Mesenchymal stem cell (in vitro differentiated cells and primary cell): ENCODE measurements around the gene SLC7A10.

ENCODE experiments used
- DNase-seq: peaks from one replicate; pipeline ENCODE4 v3.0.0-alpha.2; 2013
- H2AFZ ChIP-seq: one replicate; pipeline ENCODE4 v1.6.1; 2013; ENCODE audit warnings: low read depth, mild to moderate bottlenecking, control low read depth, inconsistent platforms, low read length, moderate library complexity
- H2AK5ac ChIP-seq: 2 replicates; pipeline ENCODE4 v1.6.1; 2013; ENCODE audit warnings: low read length, moderate library complexity, mild to moderate bottlenecking, inconsistent platforms; ENCODE audit not compliant: severe bottlenecking
- H2BK120ac ChIP-seq: one replicate; pipeline ENCODE4 v1.6.1; 2013; ENCODE audit warnings: low read depth, mild to moderate bottlenecking, inconsistent platforms, low read length, moderate library complexity
- H2BK12ac ChIP-seq, 2 experiments: one replicate each; pipeline ENCODE4 v1.6.1; 2013; ENCODE audit warnings: inconsistent platforms in 2 of 2, low read length in 2 of 2, mild to moderate bottlenecking in 2 of 2, moderate library complexity in 2 of 2, control low read depth in 1 of 2
- H2BK15ac ChIP-seq: one replicate; pipeline ENCODE4 v1.6.1; 2013; ENCODE audit warnings: mild to moderate bottlenecking, low read depth, inconsistent platforms; ENCODE audit not compliant: poor library complexity, severe bottlenecking
- H2BK5ac ChIP-seq: 2 replicates; pipeline ENCODE4 v1.6.1; 2013; ENCODE audit warnings: low read depth, mild to moderate bottlenecking, low read length, control low read depth, inconsistent platforms; ENCODE audit not compliant: poor library complexity, severe bottlenecking
- H3K14ac ChIP-seq, 2 experiments: one replicate each; pipeline ENCODE4 v1.6.1; 2013; ENCODE audit warnings: inconsistent platforms in 2 of 2, low read length in 2 of 2, control low read depth in 1 of 2, mild to moderate bottlenecking in 1 of 2, moderate library complexity in 1 of 2
- H3K18ac ChIP-seq, 2 experiments: one replicate each; pipeline ENCODE4 v1.6.1; 2013; ENCODE audit warnings: inconsistent platforms in 2 of 2, low read length in 2 of 2, control low read depth in 1 of 2, low read depth in 1 of 2, mild to moderate bottlenecking in 1 of 2
- H3K23ac ChIP-seq, 2 experiments: one replicate each; pipeline ENCODE4 v1.6.1; 2013; ENCODE audit warnings: inconsistent platforms in 2 of 2, low read length in 2 of 2, mild to moderate bottlenecking in 2 of 2, moderate library complexity in 2 of 2, control low read depth in 1 of 2
- H3K27ac ChIP-seq: 2 replicates; pipeline ENCODE4 v1.5.1; 2013; ENCODE audit warnings: mild to moderate bottlenecking, moderate library complexity, low read length, control low read depth, inconsistent platforms; ENCODE audit not compliant: poor library complexity, severe bottlenecking
- H3K27me3 ChIP-seq, 2 experiments: 2 replicates each; pipeline versions ENCODE4 v1.6.1 to v1.7.0; 2013; ENCODE audit warnings: low read length in 2 of 2, mild to moderate bottlenecking in 2 of 2, moderate library complexity in 2 of 2, control low read depth in 1 of 2, inconsistent platforms in 1 of 2; ENCODE audit not compliant: control insufficient read depth in 1 of 2, insufficient read depth in 1 of 2
- H3K36me3 ChIP-seq, 2 experiments: 2 replicates each; pipeline versions ENCODE4 v1.6.1 to v1.7.0; 2013; ENCODE audit warnings: low read length in 2 of 2, control low read depth in 1 of 2, inconsistent platforms in 1 of 2, low read depth in 1 of 2, mild to moderate bottlenecking in 1 of 2; ENCODE audit not compliant: insufficient read depth in 2 of 2, control insufficient read depth in 1 of 2
- H3K4ac ChIP-seq, 2 experiments: one replicate each; pipeline ENCODE4 v1.6.1; 2013; ENCODE audit warnings: inconsistent platforms in 2 of 2, low read length in 2 of 2, mild to moderate bottlenecking in 2 of 2, moderate library complexity in 2 of 2, control low read depth in 1 of 2, low read depth in 1 of 2
- H3K4me1 ChIP-seq: 2 replicates; pipeline ENCODE4 v1.6.1; 2013; ENCODE audit warnings: low read depth, low read length, control low read depth; ENCODE audit not compliant: control insufficient read depth, insufficient read depth
- H3K4me2 ChIP-seq: 2 replicates; pipeline ENCODE4 v1.6.1; 2013; ENCODE audit warnings: low read length, mild to moderate bottlenecking, inconsistent platforms; ENCODE audit not compliant: poor library complexity, severe bottlenecking
- H3K4me3 ChIP-seq, 2 experiments: 2 replicates each; pipeline versions ENCODE4 v1.5.1 to v1.7.0; 2013; ENCODE audit warnings: low read length in 2 of 2, mild to moderate bottlenecking in 2 of 2, control low read depth in 1 of 2, low read depth in 1 of 2; ENCODE audit not compliant: insufficient read depth in 1 of 2
- H3K79me1 ChIP-seq: replicated peaks from 2 replicates; pipeline ENCODE4 v1.6.1; 2013; ENCODE audit warnings: mild to moderate bottlenecking, control low read depth, low read length, inconsistent platforms; ENCODE audit not compliant: poor library complexity, severe bottlenecking
- H3K9ac ChIP-seq: 2 replicates; pipeline ENCODE4 v1.7.0; 2013; ENCODE audit warnings: mild to moderate bottlenecking, low read length, moderate library complexity
- H3K9me3 ChIP-seq: 2 replicates; pipeline ENCODE4 v1.7.0; 2013; ENCODE audit warnings: mild to moderate bottlenecking, low read length; ENCODE audit not compliant: control insufficient read depth
- H4K8ac ChIP-seq: one replicate; pipeline ENCODE4 v1.6.1; 2013; ENCODE audit warnings: inconsistent platforms, mild to moderate bottlenecking, low read length, moderate library complexity
- H4K91ac ChIP-seq: one replicate; pipeline ENCODE4 v1.6.1; 2013; ENCODE audit warnings: mild to moderate bottlenecking, low read length, inconsistent platforms
- WGBS: methylation state at CpG from one replicate; pipeline ENCODE4 v1.1.7; 2013; ENCODE audit warnings: mixed read lengths; 5-methylcytosine and 5-hydroxymethylcytosine counted together

Gene SLC7A10

GRCh38 chr19:33163481-33163880 is 62.2 kb downstream of the SLC7A10 start:
- Histone ChIP-seq H3K9me3 (no peaks in the 10 kb centered on the region), H3K4me2 (no peak overlapping the region), H3K23ac (no peak overlapping the region), H4K91ac (no peak overlapping the region), H4K8ac (no peak overlapping the region), H2AK5ac (no peak overlapping the region), H3K4me3 (no peak overlapping the region), H3K9ac (no peak overlapping the region), H2AFZ (no peak overlapping the region), H3K27me3 (no peaks in the 10 kb centered on the region), H2BK5ac (no peak overlapping the region), H2BK120ac (no peak overlapping the region), H3K14ac (no peak overlapping the region), H3K4me1 (no peaks in the 10 kb centered on the region), H2BK15ac (no peak overlapping the region), H3K79me1 (peaks cover 1% of the 10 kb centered on the region), H3K27ac (no peak overlapping the region), H2BK12ac (no peak overlapping the region), H3K36me3 (no peaks in the 10 kb centered on the region), H3K4ac (no peak overlapping the region), H3K18ac (no peak overlapping the region)
- no peak for DNase-seq
- WGBS, result 97% methylated on average over 3 of the region's 6 CpGs

- DNase-seq, result no peak
- WGBS, result 93% methylated on average over 4 of the region's 4 CpGs
- H3K79me1 ChIP-seq, result peaks cover 1% of the 10 kb centered on the region
- H3K9ac ChIP-seq, result no peak overlapping the region
- H3K4me2 ChIP-seq, result no peak overlapping the region
- H3K36me3 ChIP-seq, result no peaks in the 10 kb centered on the region
- no peak overlapping the region for H3K18ac ChIP-seq
- H2BK120ac ChIP-seq, result no peak overlapping the region
- H2AFZ ChIP-seq, result no peak overlapping the region
- H3K4me3 ChIP-seq, result no peak overlapping the region
- peaks cover 0 to 2% of the 10 kb centered on the region in 2 experiments for H3K27me3 ChIP-seq
- H2BK15ac ChIP-seq, result no peak overlapping the region
- no peak overlapping the region for H4K8ac ChIP-seq
- no peak overlapping the region for H2BK5ac ChIP-seq
- no peak overlapping the region for H3K23ac ChIP-seq
- H2AK5ac ChIP-seq, result no peak overlapping the region
- no peak overlapping the region for H3K14ac ChIP-seq
- H4K91ac ChIP-seq, result no peak overlapping the region
- H3K4me1 ChIP-seq, result no peaks in the 10 kb centered on the region
- H3K4ac ChIP-seq, result no peak overlapping the region
- no peaks in the 10 kb centered on the region for H3K9me3 ChIP-seq
- H2BK12ac ChIP-seq, result no peak overlapping the region
- H3K27ac ChIP-seq, result no peak overlapping the region
These were observed 64.4 kb downstream of the SLC7A10 start for GRCh38 chr19:33161201-33161600.

GRCh38 chr19:33159893-33160292 is 65.8 kb downstream of the SLC7A10 start:
- no peak for DNase-seq
- Histone ChIP-seq H3K18ac (no peak overlapping the region), H2BK5ac (no peak overlapping the region), H2AK5ac (no peak overlapping the region), H3K79me1 (no peaks in the 10 kb centered on the region), H2BK120ac (no peak overlapping the region), H4K8ac (no peak overlapping the region), H2BK15ac (no peak overlapping the region), H3K9ac (no peak overlapping the region), H4K91ac (no peak overlapping the region), H3K4me3 (no peak overlapping the region), H3K27me3 (peaks cover 0 to 6% of the 10 kb centered on the region in 2 experiments), H3K4me2 (no peak overlapping the region), H3K14ac (no peak overlapping the region), H3K4ac (no peak overlapping the region), H3K36me3 (no peaks in the 10 kb centered on the region), H3K9me3 (no peaks in the 10 kb centered on the region), H3K27ac (no peak overlapping the region), H2AFZ (no peak overlapping the region), H2BK12ac (no peak overlapping the region), H3K4me1 (no peaks in the 10 kb centered on the region), H3K23ac (peak overlapping the region in 1 of 2 experiments; percentile 28)
- WGBS, result 89% methylated on average over 8 of the region's 8 CpGs

- Histone ChIP-seq H3K4ac (no peak overlapping the region), H3K23ac (no peak overlapping the region), H4K91ac (no peak overlapping the region), H3K18ac (no peak overlapping the region), H3K4me1 (no peaks in the 10 kb centered on the region), H3K79me1 (no peaks in the 10 kb centered on the region), H3K4me2 (no peak overlapping the region), H2BK5ac (no peak overlapping the region), H3K4me3 (no peak overlapping the region), H3K27me3 (peaks cover 0 to 6% of the 10 kb centered on the region in 2 experiments), H3K9ac (no peak overlapping the region), H2BK120ac (no peak overlapping the region), H3K36me3 (no peaks in the 10 kb centered on the region), H2AK5ac (no peak overlapping the region), H3K9me3 (no peaks in the 10 kb centered on the region), H3K14ac (no peak overlapping the region), H4K8ac (no peak overlapping the region), H2BK15ac (no peak overlapping the region), H2BK12ac (no peak overlapping the region), H3K27ac (no peak overlapping the region), H2AFZ (no peak overlapping the region)
- 100% methylated on average over 4 of the region's 4 CpGs for WGBS
- no peak for DNase-seq
These were observed 66.5 kb downstream of the SLC7A10 start for GRCh38 chr19:33159149-33159548.
